SK-N-SH treated with all-trans-retinoic acid at 6 μM for 48 hours (cell line): ENCODE data around the gene NRXN3.

Experiments used
- ATAC-seq: fragments of 200-7000 bp; cut with Tn5 transposase; 3 replicates; pipeline ENCODE4 v1.9.1; 2020; ENCODE audit warnings: mild to moderate bottlenecking, moderate library complexity
- ARNTL ChIP-seq: fragments of 450-650 bp; formaldehyde crosslinking; IDR thresholded peaks from 2 replicates; pipeline ENCODE4 v1.5.0; 2020; ENCODE audit warnings: low read depth, mild to moderate bottlenecking, moderate library complexity, borderline replicate concordance
- BACH2 ChIP-seq: fragments of 250-450 bp; sonication (Bioruptor Pico); IDR thresholded peaks from 2 replicates; pipeline ENCODE4 v1.9.0; 2021; ENCODE audit warnings: mild to moderate bottlenecking, borderline replicate concordance
- CREB5 ChIP-seq: fragments of 250-450 bp; sonication (Bioruptor Pico); IDR thresholded peaks from 2 replicates; pipeline ENCODE4 v1.5.1; 2020; ENCODE audit warnings: low read depth, mild to moderate bottlenecking, moderate library complexity
- CSDC2 ChIP-seq: fragments of 250-450 bp; sonication (Bioruptor Pico); IDR thresholded peaks from 2 replicates; pipeline ENCODE4 v1.5.0; 2020; ENCODE audit warnings: mild to moderate bottlenecking, moderate library complexity
- ESRRG ChIP-seq: fragments of 250-450 bp; sonication (Bioruptor Pico); IDR thresholded peaks from 2 replicates; pipeline ENCODE4 v1.6.1; 2021; ENCODE audit warnings: mild to moderate bottlenecking
- GLIS3 ChIP-seq: fragments of 250-450 bp; sonication (Bioruptor Pico); IDR thresholded peaks from 2 replicates; pipeline ENCODE4 v1.5.0; 2020; ENCODE audit warnings: mild to moderate bottlenecking, moderate library complexity
- ISL1 ChIP-seq: fragments of 250-450 bp; sonication (Bioruptor Pico); IDR thresholded peaks from 2 replicates; pipeline ENCODE4 v2.1.2; 2022; ENCODE audit warnings: mild to moderate bottlenecking, moderate library complexity
- OSR1 ChIP-seq: fragments of 250-450 bp; sonication (Bioruptor Pico); IDR thresholded peaks from 2 replicates; pipeline ENCODE4 v1.8.0; 2022; ENCODE audit warnings: moderate library complexity, mild to moderate bottlenecking, inconsistent platforms
- PATZ1 ChIP-seq: fragments of 250-450 bp; sonication (Bioruptor Pico); IDR thresholded peaks from 2 replicates; pipeline ENCODE4 v1.8.0; 2020; ENCODE audit warnings: mild to moderate bottlenecking, moderate library complexity, borderline replicate concordance
- PPARA ChIP-seq: fragments of 250-450 bp; sonication (Bioruptor Pico); IDR thresholded peaks from 2 replicates; pipeline ENCODE4 v1.5.0; 2020; ENCODE audit warnings: mild to moderate bottlenecking, borderline replicate concordance
- RARB ChIP-seq: fragments of 250-450 bp; sonication (Bioruptor Pico); IDR thresholded peaks from 2 replicates; pipeline ENCODE4 v1.8.0; 2021; ENCODE audit warnings: mild to moderate bottlenecking, moderate library complexity
- SNAI2 ChIP-seq: fragments of 250-450 bp; sonication (Bioruptor Pico); IDR thresholded peaks from 2 replicates; pipeline ENCODE4 v1.5.0; 2020; ENCODE audit warnings: mild to moderate bottlenecking, moderate library complexity
- TCF4 ChIP-seq: fragments of 250-450 bp; sonication (Bioruptor Pico); IDR thresholded peaks from 2 replicates; pipeline ENCODE4 v1.8.0; 2021; ENCODE audit warnings: mild to moderate bottlenecking, moderate library complexity, borderline replicate concordance
- TOX ChIP-seq: fragments of 250-450 bp; sonication (Bioruptor Pico); IDR thresholded peaks from 2 replicates; pipeline ENCODE4 v1.8.0; 2021; ENCODE audit warnings: mild to moderate bottlenecking, moderate library complexity, borderline replicate concordance
- ZFP3 ChIP-seq: fragments of 250-450 bp; sonication (Bioruptor Pico); IDR thresholded peaks from 2 replicates; pipeline ENCODE4 v1.5.0; 2020; ENCODE audit warnings: mild to moderate bottlenecking, moderate library complexity
- ZFP30 ChIP-seq: fragments of 450-650 bp; formaldehyde crosslinking; IDR thresholded peaks from 2 replicates; pipeline ENCODE4 v1.5.0; 2022; ENCODE audit warnings: mild to moderate bottlenecking, moderate library complexity
- ZNF565 ChIP-seq: fragments of 450-650 bp; formaldehyde crosslinking; conservative IDR thresholded peaks from 2 replicates; pipeline ENCODE4 v1.5.0; 2020; ENCODE audit warnings: low read depth, mild to moderate bottlenecking, moderate library complexity
- ZNF70 ChIP-seq: fragments of 450-650 bp; formaldehyde crosslinking; IDR thresholded peaks from 2 replicates; pipeline ENCODE4 v1.5.0; 2020; ENCODE audit warnings: mild to moderate bottlenecking, moderate library complexity
- ZNF8 ChIP-seq: fragments of 450-650 bp; formaldehyde crosslinking; IDR thresholded peaks from 2 replicates; pipeline ENCODE4 v1.5.0; 2020; ENCODE audit warnings: mild to moderate bottlenecking, moderate library complexity
- TF ChIP-seq, protein P1 (sequence below): fragments of 250-450 bp; sonication (Bioruptor Pico); IDR thresholded peaks from 2 replicates; pipeline ENCODE4 v1.5.1; 2021; ENCODE audit warnings: mild to moderate bottlenecking, moderate library complexity
- TF ChIP-seq, protein P2 (sequence below): fragments of 250-450 bp; sonication (Bioruptor Pico); IDR thresholded peaks from 2 replicates; pipeline ENCODE4 v1.5.0; 2020; ENCODE audit warnings: mild to moderate bottlenecking, moderate library complexity

NRXN3 gene

GRCh38 chr14:79855789-79856188 is 1685.6 kb downstream of the NRXN3 start (continued):
- no peak for TF ChIP-seq PATZ1
- TF ChIP-seq CSDC2 (CRISPR knock-in tag): no peak
- TF ChIP-seq SNAI2 (CRISPR knock-in tag): no peak

DNA sequence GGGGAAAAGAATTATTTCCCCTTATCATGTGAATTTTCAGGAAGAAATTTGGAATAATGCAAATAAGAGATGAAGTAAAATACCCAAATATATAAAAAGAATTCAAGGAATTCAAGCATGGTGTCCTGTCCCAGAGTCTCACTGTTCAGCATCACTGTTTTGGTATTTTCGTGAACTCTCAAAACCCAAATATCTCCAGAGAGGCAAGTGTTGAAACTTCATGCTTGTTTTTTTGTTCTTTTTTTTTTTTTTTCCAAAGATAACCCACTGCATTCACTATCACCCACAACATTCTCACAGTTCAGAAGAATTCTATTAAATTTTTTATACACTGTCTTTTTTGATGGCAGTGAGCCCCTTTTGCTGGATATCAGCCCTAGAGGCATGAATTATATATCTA is 1686.2 kb downstream of the NRXN3 start:
- TF ChIP-seq PATZ1: no peak
- TF ChIP-seq ZFP3: no peak
- TF ChIP-seq SNAI2 (CRISPR knock-in tag): no peak
- TF ChIP-seq CREB5: no peak
- no peak for TF ChIP-seq ZNF70 (CRISPR knock-in tag)
- TF ChIP-seq ZNF565 (CRISPR knock-in tag): no peak
- no peak for TF ChIP-seq RARB
- no peak for TF ChIP-seq ARNTL (CRISPR knock-in tag)
- no peak for TF ChIP-seq BACH2
- TF ChIP-seq TCF4 (CRISPR knock-in tag): no peak
- no peak for TF ChIP-seq ZFP30 (CRISPR knock-in tag)
- no peak for ATAC-seq

DNA sequence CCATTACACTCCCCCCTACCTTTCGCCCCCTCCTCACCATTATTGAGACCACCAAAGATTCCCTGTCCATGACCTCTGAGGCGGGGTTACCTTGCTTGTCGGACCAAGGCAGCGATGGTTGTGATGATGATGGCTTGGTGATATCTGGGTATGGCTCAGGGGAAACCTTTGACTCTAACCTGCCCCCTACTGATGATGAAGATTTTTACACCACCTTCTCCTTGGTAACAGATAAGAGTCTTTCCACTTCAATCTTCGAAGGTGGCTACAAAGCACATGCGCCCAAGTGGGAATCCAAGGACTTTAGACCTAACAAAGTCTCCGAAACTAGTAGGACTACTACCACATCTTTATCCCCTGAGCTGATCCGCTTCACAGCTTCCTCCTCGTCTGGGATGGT is 1690.9 kb downstream of the NRXN3 start:
- no peak for ATAC-seq
- TF ChIP-seq ISL1 (CRISPR knock-in tag) (no peak), CREB5 (no peak), TOX (CRISPR knock-in tag) (no peak), BACH2 (no peak), ZFP30 (CRISPR knock-in tag) (no peak), ZNF70 (CRISPR knock-in tag) (no peak), TCF4 (CRISPR knock-in tag) (no peak), ZNF8 (CRISPR knock-in tag) (no peak), SNAI2 (CRISPR knock-in tag) (no peak)
- TF ChIP-seq, all 23 proteins: peak for 0

DNA sequence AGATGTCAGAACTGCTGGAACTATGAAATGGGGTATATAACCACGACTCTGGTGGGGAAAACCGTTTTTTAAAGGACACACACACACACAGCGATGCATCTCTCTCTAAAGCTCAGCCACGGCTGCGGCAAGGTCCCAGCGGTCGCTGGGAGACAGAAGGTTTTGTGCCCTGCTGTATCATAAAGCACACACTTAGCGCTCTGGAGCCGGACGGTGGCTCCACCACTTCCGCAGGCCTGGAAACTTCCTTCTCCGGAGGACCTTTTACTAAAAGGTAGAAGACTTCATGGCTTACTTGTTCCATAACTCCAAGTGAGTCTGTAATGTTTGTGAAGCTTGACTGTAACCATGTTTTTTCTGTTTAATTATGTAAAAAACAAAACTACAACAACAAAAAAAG is 1691.9 kb downstream of the NRXN3 start:
- no peak for TF ChIP-seq RARB
- no peak for TF ChIP-seq PPARA (CRISPR knock-in tag)
- TF ChIP-seq PATZ1: no peak
- no peak for TF ChIP-seq TOX (CRISPR knock-in tag)
- TF ChIP-seq ESRRG: no peak
- TF ChIP-seq ISL1 (CRISPR knock-in tag): no peak
- no peak for TF ChIP-seq GLIS3 (CRISPR knock-in tag)
- no peak for TF ChIP-seq ARNTL (CRISPR knock-in tag)
- TF ChIP-seq ZNF8 (CRISPR knock-in tag): no peak
- TF ChIP-seq BACH2: no peak
- no peak for TF ChIP-seq OSR1 (CRISPR knock-in tag)
- no peak for TF ChIP-seq TCF4 (CRISPR knock-in tag)
- TF ChIP-seq, protein P1, sequence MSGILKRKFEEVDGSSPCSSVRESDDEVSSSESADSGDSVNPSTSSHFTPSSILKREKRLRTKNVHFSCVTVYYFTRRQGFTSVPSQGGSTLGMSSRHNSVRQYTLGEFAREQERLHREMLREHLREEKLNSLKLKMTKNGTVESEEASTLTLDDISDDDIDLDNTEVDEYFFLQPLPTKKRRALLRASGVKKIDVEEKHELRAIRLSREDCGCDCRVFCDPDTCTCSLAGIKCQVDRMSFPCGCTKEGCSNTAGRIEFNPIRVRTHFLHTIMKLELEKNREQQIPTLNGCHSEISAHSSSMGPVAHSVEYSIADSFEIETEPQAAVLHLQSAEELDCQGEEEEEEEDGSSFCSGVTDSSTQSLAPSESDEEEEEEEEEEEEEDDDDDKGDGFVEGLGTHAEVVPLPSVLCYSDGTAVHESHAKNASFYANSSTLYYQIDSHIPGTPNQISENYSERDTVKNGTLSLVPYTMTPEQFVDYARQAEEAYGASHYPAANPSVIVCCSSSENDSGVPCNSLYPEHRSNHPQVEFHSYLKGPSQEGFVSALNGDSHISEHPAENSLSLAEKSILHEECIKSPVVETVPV (CRISPR knock-in tag): no peak
- TF ChIP-seq CSDC2 (CRISPR knock-in tag): no peak
- TF ChIP-seq, protein P2, sequence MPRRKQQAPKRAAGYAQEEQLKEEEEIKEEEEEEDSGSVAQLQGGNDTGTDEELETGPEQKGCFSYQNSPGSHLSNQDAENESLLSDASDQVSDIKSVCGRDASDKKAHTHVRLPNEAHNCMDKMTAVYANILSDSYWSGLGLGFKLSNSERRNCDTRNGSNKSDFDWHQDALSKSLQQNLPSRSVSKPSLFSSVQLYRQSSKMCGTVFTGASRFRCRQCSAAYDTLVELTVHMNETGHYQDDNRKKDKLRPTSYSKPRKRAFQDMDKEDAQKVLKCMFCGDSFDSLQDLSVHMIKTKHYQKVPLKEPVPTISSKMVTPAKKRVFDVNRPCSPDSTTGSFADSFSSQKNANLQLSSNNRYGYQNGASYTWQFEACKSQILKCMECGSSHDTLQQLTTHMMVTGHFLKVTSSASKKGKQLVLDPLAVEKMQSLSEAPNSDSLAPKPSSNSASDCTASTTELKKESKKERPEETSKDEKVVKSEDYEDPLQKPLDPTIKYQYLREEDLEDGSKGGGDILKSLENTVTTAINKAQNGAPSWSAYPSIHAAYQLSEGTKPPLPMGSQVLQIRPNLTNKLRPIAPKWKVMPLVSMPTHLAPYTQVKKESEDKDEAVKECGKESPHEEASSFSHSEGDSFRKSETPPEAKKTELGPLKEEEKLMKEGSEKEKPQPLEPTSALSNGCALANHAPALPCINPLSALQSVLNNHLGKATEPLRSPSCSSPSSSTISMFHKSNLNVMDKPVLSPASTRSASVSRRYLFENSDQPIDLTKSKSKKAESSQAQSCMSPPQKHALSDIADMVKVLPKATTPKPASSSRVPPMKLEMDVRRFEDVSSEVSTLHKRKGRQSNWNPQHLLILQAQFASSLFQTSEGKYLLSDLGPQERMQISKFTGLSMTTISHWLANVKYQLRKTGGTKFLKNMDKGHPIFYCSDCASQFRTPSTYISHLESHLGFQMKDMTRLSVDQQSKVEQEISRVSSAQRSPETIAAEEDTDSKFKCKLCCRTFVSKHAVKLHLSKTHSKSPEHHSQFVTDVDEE (CRISPR knock-in tag): no peak
- TF ChIP-seq, all 23 proteins: peak for 0
- no peak for ATAC-seq
